Activated T-helper 1 cell treated with anti-CD3 and anti-CD28 coated beads, Interleukin-2, amount 50 U/mL, for 16 hours (primary cell): ENCODE data around the gene FANCB.
A peak's percentile ranks its signal among the peaks of the same experiment; 100 is the strongest.

Source experiments
- DNase-seq, 2 donors: peaks; one replicate each; pipeline ENCODE4 v3.0.0-alpha.2; 2020; ENCODE audit warnings: low read depth in 1 of 2, low spot score in 1 of 2

FANCB gene

DNA sequence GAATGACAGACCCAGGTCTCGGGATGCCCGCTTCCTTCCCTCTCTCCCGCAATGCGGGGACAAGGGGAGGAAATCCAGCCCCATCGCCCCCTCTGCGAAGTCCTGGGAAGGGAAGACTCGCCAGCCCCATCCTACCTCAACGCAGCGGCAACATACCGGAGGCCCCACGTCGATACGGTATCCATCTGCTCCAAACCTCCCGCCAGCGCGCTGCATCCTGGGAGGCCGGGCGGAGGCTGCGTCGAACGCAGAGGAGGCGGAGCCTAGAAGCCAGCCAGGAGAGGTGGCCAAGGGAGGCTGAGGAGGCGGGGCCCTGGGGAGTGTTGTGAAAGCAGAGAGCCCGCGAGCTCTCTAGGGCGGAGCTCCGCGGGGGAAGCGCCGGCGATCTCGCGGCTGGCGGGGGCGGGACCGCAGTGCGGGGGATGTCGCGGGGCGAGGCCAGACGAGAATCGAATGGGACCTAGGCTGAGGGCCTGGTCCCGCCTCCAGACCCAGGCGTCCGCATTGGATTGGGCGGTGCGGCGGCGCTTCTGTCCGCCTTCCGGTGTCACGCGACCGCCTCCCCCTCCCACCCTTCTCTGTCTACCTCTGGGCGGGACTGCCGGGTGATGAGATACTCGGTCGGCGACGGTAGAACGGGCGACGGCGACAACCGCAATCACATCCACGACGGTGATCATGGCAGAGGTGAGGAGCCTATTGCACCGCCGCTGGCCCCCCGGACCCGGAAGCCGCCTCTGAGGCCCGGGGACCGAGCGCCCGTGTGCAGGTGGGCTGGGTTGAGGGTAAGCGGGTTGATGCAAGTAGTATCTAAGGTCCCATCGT is at the start of gene FANCB, which contains the start of gene MOSPD2:
FANCB (minus strand) TSS at position 219 of the 825 bp plus-strand sequence. CDS start 7,559 bp downstream, outside the sequence.
MOSPD2 (plus strand) TSS at position 571 of the 825 bp plus-strand sequence; CDS start at position 679, 108 bp downstream.
- DNase-seq: peak; percentile 79 to 87

DNA sequence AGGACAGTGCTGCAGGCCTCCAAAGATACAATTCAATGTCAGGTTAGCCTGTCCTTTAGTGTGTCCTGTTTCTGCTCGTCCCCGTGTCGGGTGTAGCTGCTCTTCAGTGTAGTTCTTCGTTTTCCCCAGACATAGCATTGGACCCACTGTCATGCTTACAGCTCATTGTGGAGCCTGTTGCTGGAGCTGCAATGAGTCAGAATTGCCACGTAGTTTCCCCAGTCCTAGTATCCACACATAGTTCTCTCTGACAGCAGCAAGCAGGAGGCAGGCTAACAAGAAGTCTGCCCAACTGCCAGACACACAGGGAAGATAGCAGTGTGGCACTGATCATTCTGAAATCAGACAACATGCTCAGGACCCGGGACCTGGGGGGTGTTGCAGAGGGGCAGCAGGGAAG is 49.6 kb upstream of the FANCB start:
- no peak for DNase-seq

DNA sequence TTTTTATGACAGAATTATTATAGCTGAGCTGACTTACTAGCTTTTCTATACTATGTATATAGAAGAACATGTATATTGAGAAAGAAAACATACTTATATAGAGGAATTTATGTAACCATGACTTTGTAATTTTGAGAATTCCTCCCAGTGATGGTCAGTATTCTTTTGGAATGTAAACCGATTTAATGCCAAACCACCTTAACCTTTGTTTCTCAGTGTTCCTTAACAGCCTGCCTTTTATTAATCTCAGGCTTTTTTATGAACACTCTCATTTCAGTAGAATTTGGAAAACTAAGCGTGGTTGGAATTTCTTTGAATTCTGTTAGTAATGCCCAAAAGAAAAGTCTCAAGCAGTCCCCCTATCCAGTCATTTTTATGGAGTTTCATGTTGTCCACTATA is 47.3 kb upstream of the FANCB start:
- DNase-seq: no peak

DNA sequence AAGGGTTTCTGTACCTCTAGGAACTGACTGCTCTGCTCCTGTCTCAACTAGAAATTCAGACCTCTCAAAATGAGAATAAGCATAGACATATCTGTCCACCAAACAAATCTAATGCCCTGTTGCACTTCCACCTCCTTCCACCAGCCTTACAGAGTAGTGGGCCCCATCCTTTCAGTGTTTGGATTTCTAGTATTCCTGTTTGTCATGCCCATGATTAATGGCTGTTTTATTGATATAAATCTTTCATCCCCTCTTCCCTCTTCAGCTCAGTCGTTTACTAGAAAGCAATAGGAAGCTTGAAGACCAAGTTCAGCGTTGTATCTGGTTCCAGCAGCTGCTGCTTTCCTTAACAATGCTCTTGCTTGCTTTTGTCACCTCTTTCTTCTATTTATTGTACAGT is 46.5 kb upstream of the FANCB start:
- no peak for DNase-seq

DNA sequence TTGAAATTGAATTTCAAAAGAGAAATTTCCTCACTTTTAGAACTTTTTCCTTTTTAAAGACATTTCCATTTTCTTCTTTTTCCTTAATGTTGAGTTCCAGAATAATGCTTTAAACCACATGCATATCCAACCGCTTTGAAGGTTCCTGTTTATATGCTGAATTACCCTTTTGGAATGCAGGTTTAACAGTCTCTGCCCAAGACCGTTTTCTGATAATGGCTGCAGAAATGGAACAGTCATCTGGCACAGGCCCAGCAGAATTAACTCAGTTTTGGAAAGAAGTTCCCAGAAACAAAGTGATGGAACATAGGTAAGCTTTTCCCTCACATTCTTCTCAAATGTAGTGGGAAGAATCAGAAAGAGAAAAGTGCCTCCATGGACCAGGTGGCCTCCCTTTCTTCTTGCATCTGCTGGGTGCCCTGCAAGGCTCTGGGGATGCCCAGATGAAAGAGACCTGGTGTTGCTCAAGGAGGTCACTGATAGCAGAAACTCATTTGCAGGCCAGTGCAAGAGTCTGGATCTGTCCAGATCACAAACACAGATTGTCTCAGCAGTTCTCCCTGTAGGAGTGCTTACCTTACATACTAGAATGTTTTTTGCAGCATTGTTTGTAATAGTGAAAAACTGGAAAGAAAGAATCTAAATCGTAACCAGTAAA is 43.3 kb upstream of the FANCB start:
- DNase-seq: no peak

DNA sequence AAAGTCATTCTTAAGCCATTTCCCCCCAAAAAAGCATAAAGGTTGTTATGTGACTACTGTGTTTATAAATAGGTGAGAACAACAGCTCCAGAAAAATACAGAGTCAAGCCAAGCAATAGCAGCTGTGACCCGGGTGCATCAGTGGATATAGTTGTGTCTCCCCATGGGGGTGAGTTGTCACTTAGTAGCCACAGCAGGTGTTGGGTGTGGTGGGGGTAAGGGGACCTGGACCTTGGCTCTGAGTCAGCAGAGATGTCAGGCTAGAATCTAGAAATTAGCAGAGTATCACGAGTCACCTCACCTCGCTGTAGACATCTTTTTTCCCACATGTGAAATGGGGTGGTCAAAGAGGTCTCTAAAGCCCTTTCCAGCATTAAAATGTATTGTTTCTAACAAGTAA is 42.7 kb upstream of the FANCB start:
- DNase-seq: no peak

DNA sequence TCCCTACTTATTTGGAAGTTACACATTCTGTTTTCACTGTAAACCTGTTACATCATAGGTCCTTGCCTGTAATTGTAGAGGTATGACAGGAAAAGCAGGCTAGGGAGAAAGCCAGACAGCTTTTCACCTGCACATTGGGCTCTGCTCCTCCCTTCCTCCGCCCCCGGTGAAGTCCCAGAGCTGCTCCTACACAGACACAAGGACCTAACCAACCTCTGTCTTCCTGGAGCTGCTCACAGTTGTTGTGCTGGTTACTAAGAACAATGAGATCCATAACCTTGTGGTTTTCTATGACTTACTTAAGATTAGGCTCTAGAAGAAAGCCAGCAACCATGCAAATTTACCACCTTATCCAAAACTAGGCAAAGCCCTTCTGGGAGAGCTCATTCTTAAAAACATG is 40.4 kb upstream of the FANCB start:
- no peak for DNase-seq

DNA sequence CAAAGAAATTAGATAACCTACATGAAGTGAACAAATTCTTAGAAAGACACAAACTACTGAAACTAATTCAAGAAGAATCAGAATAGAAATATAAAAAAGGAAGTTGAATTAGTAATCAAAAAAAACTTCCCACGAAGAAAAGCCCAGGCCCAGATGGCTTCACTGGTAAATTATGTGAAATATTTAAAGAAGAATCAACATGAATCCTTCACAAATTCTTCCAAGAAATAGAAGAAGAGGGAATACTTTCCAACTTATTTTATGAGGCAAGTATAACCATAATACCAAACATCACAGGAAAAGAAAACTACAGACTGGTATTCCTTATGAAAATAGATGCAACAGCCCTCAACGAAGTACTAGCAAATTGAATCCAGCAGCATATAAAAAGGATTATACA is 31.0 kb upstream of the FANCB start:
- no peak for DNase-seq

DNA sequence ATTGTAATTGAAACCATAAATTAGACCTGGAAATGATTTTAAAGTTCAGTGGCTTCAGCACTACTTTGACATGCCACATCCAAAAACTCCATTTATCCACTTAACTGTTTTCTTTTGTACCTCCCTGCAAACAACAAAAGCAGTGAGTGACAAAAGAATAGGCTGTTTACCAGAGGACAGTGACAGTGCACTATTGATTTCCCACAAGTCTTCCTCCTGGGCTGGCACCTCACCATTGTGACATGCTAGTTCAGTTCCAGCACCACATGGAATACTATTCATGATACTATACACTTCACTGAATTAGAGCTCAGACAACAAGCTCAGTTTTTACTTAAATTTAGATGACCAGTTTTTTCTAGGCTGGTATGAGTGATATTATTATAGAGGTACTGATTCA is 29.7 kb upstream of the FANCB start:
- DNase-seq: no peak

DNA sequence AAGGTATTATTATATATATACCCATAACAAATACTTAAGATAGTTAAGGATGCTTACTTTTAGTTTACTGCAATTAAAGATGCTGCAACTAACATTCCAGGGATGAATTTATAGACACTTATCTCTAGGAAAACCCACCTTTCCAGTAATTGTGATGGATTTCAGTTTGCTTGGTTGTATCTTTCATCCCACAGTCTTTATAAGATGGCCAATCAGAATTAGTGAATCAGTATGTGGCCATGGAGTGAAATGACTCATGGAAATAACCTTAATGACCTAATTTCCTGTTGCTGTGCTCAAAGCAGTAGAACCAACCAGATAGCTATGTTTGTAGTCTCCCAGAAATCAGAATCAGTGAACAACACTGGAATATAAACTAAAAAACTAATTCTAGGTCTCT is 26.7 kb upstream of the FANCB start:
- no peak for DNase-seq

DNA sequence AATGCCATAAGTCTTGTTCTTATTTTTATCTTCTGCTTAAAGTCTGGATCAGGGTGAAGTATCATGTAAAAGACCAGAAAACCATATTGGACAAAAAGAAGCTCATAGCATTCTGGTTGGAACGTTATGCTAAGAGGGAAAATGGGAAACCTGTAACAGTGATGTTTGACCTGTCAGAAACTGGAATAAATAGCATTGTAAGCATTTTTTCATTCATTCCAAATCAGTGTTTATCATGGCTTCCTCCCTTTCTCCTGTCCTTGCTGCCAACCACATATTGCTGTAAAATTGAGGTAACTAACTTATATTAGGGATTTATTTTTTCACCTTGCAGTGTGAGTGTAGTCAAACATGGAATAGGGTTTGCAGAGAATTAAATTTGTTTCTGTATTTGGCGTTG is 24.2 kb upstream of the FANCB start:
- DNase-seq: no peak

DNA sequence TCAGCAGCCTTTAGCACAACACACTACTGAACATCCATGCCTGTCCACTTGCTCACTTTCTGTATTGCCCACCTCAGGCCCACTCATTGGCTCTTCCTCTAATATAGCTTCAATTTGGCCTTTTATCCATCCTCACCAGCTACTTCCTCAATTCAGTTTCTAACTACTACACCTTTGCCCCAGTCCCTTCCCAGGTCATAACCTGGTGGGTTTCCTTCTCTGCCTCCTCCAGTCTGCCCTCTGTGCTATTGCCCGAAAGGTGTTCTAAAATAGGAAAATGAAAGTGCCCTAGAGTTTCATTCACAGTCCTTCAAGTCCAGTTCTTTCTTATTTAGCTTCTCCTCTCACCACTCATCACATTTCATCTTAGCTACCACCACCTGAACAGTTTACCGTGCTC is 23.4 kb upstream of the FANCB start:
- no peak for DNase-seq

DNA sequence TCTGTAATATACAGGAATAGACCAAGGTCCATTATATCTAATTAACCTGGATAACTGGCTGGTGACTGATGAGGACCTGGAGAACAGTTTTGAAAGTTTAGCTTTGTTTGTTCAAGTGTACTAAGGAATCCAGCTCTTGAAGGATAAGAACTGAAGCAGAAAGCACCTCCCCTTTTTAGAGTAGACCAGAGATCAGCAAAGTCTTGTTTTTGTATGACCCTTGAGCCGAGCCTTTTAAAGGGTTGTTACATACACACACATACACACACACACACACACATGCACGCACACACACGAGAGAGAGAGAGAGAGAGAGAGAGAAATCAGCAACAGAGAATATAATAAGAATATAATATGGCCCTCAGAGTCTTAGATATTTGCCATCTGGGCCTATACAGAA is 13.4 kb upstream of the FANCB start:
- no peak for DNase-seq

DNA sequence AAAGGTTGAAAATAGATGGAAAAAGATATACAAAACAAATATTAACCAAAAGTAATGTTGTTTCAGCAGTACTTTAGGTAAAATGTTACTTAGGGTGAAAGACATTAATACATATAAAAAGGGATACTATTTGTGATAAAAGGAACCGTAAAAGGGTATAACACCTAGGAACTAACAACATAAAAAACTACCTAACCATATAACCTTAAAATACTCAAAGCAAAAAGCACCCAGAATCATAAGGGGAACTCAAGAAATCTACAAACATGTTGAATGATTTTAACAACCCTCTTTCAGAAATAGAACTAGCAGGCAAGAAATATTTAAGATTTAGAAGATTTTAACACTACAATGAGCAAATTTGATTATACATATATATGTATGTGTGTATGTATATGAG is 11.8 kb upstream of the FANCB start:
- no peak for DNase-seq

DNA sequence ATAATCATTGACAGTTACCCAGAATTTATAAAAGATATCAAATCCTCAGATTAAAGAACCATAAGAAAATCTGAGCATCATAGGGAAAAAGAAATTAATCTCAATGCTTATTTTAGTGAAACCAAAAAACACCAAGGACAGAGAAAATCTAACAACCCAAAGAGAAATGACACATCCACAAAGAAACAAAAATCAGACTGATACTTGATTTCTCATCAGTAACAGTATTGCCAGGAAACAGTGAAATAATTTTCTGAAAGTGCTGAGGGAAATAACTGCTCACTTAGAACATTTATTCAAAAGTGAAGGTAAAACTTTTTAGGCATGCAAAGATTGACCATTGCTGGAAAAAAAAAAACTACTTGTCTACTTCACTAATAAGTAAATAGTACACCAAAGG is 11.0 kb upstream of the FANCB start:
- no peak for DNase-seq

DNA sequence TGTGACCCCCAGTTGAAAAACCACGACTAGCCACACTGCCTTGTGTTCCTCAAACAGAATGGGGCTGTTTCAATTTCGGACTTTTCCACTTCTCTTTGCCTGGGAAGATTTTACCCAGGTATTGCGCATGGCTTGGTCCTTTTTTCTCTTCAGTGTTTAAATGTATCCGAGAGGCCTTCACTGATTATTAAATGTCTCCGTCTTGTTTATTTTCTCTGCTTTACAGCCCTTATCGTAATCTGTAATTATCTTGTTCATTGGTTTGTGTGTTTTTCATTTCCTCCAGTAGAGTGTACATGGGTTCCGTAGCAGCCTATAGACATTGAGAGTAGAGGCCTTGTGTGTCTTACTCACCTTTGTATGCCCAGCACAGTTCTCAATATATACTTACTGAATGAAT is 2.8 kb upstream of the FANCB start:
- DNase-seq: no peak

DNA sequence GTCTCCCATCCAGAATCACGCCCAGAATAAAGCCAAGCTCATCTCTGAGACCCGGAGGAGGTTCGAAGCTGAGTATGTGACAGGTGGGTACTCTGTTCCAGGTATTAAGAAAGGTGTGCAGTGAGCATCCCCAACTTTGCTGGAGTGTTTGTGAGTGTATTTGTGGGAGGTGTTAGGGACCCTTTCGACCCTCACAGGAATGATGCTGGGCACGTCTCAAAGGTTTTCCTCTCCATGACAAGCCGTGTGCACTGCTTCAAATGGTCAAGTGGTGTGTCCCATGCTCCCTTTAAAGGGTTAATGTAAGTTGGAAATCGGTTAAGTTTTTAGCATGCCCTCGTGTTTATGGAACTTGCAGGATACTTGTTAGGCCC is 794 bp upstream of the FANCB start:
- DNase-seq: no peak

DNA sequence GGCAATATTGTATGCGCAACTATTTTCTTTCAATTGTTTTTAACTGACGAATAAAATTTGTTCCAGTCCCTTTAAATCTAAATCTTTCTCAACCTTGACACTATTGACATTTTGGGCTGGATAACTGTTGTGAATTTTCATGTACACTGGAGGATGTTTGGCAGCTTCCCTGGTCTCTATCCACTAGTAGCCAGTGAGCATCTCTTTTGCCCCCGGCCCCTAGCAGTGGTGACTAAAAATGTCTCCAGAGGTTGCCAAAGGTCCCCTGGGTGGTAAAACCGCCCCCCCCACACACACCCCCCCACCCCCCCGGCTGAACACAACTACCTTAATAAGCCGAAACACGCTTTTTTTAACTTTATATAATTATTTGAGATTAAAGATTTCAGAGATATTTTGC is 514 bp downstream of the FANCB start:
- no peak for DNase-seq

DNA sequence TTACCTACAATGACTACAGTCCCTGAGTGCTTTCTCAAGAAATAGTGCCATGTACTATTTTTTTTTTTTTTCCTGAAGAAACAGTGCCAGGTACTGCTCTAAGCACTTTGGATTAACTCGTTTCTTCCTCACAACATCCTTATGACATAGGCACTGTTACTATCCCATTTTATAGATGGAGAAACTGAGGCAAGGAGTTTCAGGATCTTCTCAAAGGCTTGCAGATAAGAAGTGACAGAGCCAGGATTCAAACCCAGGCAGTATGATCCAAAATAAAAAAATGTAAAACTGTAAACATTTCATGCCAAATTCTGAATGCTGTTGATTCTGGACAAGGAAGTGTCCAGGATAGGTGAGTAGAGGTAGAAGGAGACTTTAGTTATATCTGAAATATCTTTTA is 1.1 kb downstream of the FANCB start:
- no peak for DNase-seq

DNA sequence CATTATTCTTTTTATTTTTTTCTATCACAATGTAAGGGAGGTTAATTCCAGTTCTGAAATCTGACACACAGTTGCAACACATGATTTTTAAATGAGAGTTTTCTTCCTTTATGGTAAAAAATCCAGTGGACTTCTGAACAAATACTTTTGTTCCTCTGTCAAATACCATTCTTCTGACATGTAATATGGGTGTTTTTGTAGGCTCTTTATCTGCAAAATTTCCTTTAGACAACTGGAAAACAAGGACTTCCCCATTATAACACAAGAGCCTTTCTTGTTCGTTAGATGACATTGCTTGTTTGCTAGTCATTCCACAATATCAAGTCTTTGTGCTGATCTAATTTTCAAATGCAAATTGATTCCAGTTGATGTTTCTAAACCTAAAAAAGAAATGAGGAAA is 7.7 kb downstream of the FANCB start:
- DNase-seq: no peak

DNA sequence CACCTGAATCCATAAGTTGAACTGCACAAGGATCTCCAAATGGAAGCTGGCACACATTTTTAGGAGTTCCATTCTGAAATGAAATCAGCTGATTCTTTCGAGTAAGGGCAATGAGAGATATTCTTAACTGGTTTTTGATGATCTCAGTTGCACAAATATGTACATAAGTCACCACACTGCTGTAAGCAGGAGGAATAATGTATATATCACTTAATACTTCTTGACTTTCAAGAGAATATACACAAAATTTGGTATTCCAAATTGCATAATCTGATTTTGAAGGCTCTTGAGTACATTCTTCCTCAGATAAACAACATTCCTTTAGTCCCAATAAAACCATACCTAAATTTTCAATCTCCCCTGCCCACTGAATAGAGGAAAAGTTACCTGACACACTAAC is 8.2 kb downstream of the FANCB start:
- DNase-seq: no peak

DNA sequence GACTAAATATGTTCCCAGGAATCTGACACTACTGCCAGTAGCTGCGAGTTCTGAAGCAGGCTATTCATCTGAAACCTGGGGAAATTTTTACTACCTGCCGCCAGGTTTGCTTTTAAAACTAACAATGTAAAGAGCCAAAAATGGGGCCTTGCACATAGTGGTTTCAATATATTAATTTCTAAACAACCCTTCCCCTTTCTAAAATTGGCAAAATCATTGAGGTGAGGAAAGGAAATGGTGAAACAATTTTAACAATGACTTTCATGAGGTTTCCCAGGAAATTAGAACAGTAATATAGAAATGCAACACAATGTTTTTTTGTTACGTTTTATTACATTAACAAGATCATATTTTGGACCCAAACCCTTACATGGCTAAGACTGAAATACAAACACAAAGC is 21.3 kb downstream of the FANCB start:
- DNase-seq: no peak

DNA sequence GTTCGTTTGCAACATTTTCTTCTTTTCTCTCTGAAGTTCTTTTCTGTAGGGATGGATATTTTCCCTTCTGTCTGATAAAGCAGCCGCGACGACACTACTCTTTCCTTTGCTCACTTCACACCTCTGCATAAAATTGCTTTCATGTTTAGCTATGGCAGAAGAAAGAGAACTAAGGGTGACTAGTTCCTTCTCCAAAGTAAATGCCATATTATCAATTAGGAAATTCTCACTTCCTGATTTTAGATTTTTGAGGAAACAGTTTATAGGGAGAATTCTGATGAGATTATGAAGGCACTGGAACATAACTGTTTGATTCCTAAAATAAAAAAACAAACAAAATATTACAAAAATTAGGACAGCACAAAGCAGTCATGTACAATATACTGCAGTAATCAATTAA is 29.2 kb downstream of the FANCB start:
- no peak for DNase-seq
